K562 (cell line): Measurements from ENCODE around the gene PSD4. TPM values are rescaled to one million over a fixed set of nuclear protein-coding genes. Genes with fewer than 3 reads are reported as not detected.

ENCODE experiments used
- ATAC-seq: fragments of 200-7000 bp; cut with Tn5 transposase; 3 replicates; pipeline ENCODE4 v1.9.1; 2020; ENCODE audit warnings: moderate library complexity
- BruUV-seq: library from RNA; stranded (reverse); fragments of 400-500 nt; replicated peaks from 2 replicates; lab custom pipeline; 2021; lab: Mats Ljungman, UMichigan
- CTCF ChIA-PET: fragments of 300-600 bp; formaldehyde crosslinking; extraction: SDS; loops from one replicate; lab custom pipeline; 2021; ENCODE audit warnings: low intra/inter-chr PET ratio; lab: Yijun Ruan, JAX
- POLR2A ChIA-PET: fragments of 300-600, 350-650 bp; sonication (Branson Sonifier 250); formaldehyde crosslinking; extraction: SDS; loops from one replicate; lab custom pipeline; 2021; ENCODE audit warnings: antibody characterized with exemption, inconsistent platforms; lab: Yijun Ruan, JAX
- DNase-seq, 4 experiments: peaks; one replicate each; pipeline versions ENCODE4 v3.0.0 to v3.0.0-alpha.2; 2011 to 2018; ENCODE audit warnings: low spot score in 3 of 4, mixed read lengths in 3 of 4; ENCODE audit errors: extremely low read depth in 1 of 4
- FAIRE-seq: peaks from 2 replicates; lab custom pipeline; 2011; peaks lifted over from hg19 to GRCh38; lab: Jason Lieb, UNC
- H2AFZ ChIP-seq: 2 replicates; pipeline ENCODE4 v1.6.0; 2011; ENCODE audit warnings: low read depth, low read length, control low read depth, inconsistent platforms
- H3K27ac ChIP-seq: fragments of 200-600 bp; 3 replicates; pipeline ENCODE4 v1.8.0; 2011; ENCODE audit warnings: low read depth, mild to moderate bottlenecking, control low read depth, inconsistent platforms, low read length, moderate library complexity, mixed read lengths; ENCODE audit errors: extremely low read depth
- H3K27me3 ChIP-seq, 2 experiments: fragments of 300-600 bp in 1 of 2; 2 replicates in 1 of 2; 3 replicates in 1 of 2; pipeline versions ENCODE4 v1.6.0 to v1.8.0; 2011; ENCODE audit warnings: inconsistent platforms in 2 of 2, low read length in 2 of 2, mild to moderate bottlenecking in 1 of 2, mixed read lengths in 1 of 2, moderate library complexity in 1 of 2; ENCODE audit not compliant: control insufficient read depth in 2 of 2, insufficient read depth in 2 of 2
- H3K36me3 ChIP-seq: fragments of 300-600 bp; 3 replicates; pipeline ENCODE4 v1.8.0; 2011; ENCODE audit warnings: mild to moderate bottlenecking, low read length, inconsistent platforms; ENCODE audit not compliant: control insufficient read depth, insufficient read depth
- H3K4me1 ChIP-seq, 2 experiments: fragments of 200-600 bp in 1 of 2; replicated peaks in 1 of 2; 2 replicates in 1 of 2; 3 replicates in 1 of 2; pipeline versions ENCODE4 v1.5.1 to v1.8.0; 2011; ENCODE audit warnings: inconsistent platforms in 2 of 2, low read length in 2 of 2, mild to moderate bottlenecking in 1 of 2, mixed read lengths in 1 of 2, moderate library complexity in 1 of 2; ENCODE audit not compliant: control insufficient read depth in 2 of 2, insufficient read depth in 2 of 2
- H3K4me2 ChIP-seq: 2 replicates; pipeline ENCODE4 v1.6.1; 2011; ENCODE audit warnings: low read length, control low read depth, inconsistent platforms, mixed read lengths; ENCODE audit not compliant: insufficient read depth
- H3K4me3 ChIP-seq: fragments of 200-600 bp; sonication (generic), shearing (Covaris generic); 2 replicates; pipeline ENCODE4 v1.5.1; 2016; ENCODE audit warnings: control low read depth, inconsistent platforms
- H3K79me2 ChIP-seq: fragments of 200-600 bp; 3 replicates; pipeline ENCODE4 v1.8.0; 2011; ENCODE audit warnings: low read length, inconsistent platforms; ENCODE audit not compliant: control insufficient read depth, insufficient read depth
- H3K9ac ChIP-seq, 2 experiments: 2 replicates each; pipeline versions ENCODE4 v1.6.0 to v1.6.1; 2011; ENCODE audit warnings: low read depth in 2 of 2, low read length in 2 of 2, control low read depth in 1 of 2, inconsistent platforms in 1 of 2, mild to moderate bottlenecking in 1 of 2, mixed read lengths in 1 of 2; ENCODE audit not compliant: insufficient read depth in 1 of 2
- H3K9me1 ChIP-seq: one replicate; pipeline ENCODE4 v1.6.0; 2011; ENCODE audit warnings: inconsistent platforms, mild to moderate bottlenecking, low read length, moderate library complexity; ENCODE audit not compliant: control insufficient read depth, insufficient read depth
- H3K9me3 ChIP-seq: replicated peaks from 2 replicates; pipeline ENCODE4 v1.5.1; 2011; ENCODE audit warnings: low read depth, low read length, inconsistent platforms; ENCODE audit not compliant: control insufficient read depth, insufficient read depth
- H4K20me1 ChIP-seq: replicated peaks from 2 replicates; pipeline ENCODE4 v1.6.1; 2011; ENCODE audit warnings: low read length, inconsistent platforms, mixed read lengths; ENCODE audit not compliant: control insufficient read depth, insufficient read depth
- ADNP ChIP-seq: fragments of 200-800 bp; sonication (Bioruptor generic); IDR thresholded peaks from 2 replicates; pipeline ENCODE4 v1.6.1; 2016; ENCODE audit warnings: missing genetic modification characterization, missing compliant biosample characterization
- C11orf30 ChIP-seq: fragments of 450-650 bp; IDR thresholded peaks from 2 replicates; pipeline ENCODE4 v1.6.1; 2016; ENCODE audit warnings: low read depth, mild to moderate bottlenecking
- CBFB ChIP-seq: sonication (generic); formaldehyde crosslinking; IDR thresholded peaks from 2 replicates; pipeline ENCODE4 v1.4.0; 2020; ENCODE audit warnings: mild to moderate bottlenecking, missing genetic modification reagents
- ETV1 ChIP-seq: fragments of 450-650 bp; conservative IDR thresholded peaks from 2 replicates; pipeline ENCODE4 v1.6.1; 2016; ENCODE audit warnings: missing genetic modification characterization, control low read depth, low read depth, missing compliant biosample characterization
- KAT2B ChIP-seq: IDR thresholded peaks from one replicate; pipeline ENCODE4 v1.6.1; 2012; ENCODE audit warnings: low read depth, mild to moderate bottlenecking, control low read depth, inconsistent platforms, low read length, moderate library complexity
- MAFG ChIP-seq: fragments of 450-650 bp; conservative IDR thresholded peaks from 2 replicates; pipeline ENCODE4 v1.6.1; 2016; ENCODE audit warnings: missing genetic modification characterization, missing compliant biosample characterization
- NFE2 ChIP-seq: IDR thresholded peaks from 2 replicates; pipeline ENCODE4 v1.6.1; 2014; ENCODE audit warnings: antibody characterized with exemption, low read depth
- NFE2L1 ChIP-seq: fragments of 450-650 bp; IDR thresholded peaks from 2 replicates; pipeline ENCODE4 v1.6.1; 2016; ENCODE audit warnings: missing genetic modification characterization, low read depth, mild to moderate bottlenecking, missing compliant biosample characterization, moderate library complexity, borderline replicate concordance
- NR2C1 ChIP-seq, 2 experiments: fragments of 450-650 bp; IDR thresholded peaks; 2 replicates each; pipeline ENCODE4 v1.6.1; 2017; ENCODE audit warnings: mild to moderate bottlenecking in 2 of 2, antibody characterized with exemption in 1 of 2, inconsistent platforms in 1 of 2, missing compliant biosample characterization in 1 of 2, missing genetic modification characterization in 1 of 2
- PURB ChIP-seq: sonication (generic); formaldehyde crosslinking; IDR thresholded peaks from 2 replicates; pipeline ENCODE4 v1.9.0; 2021; ENCODE audit warnings: low read depth, mild to moderate bottlenecking, missing genetic modification reagents
- RFX5 ChIP-seq: IDR thresholded peaks from 2 replicates; pipeline ENCODE4 v1.6.1; 2011; ENCODE audit warnings: low read depth, mild to moderate bottlenecking, improper control_type of control experiment, low read length
- TRIM25 ChIP-seq: fragments of 450-650 bp; IDR thresholded peaks from 2 replicates; pipeline ENCODE4 v1.7.0; 2016; ENCODE audit warnings: borderline replicate concordance
- WHSC1 ChIP-seq: IDR thresholded peaks from one replicate; pipeline ENCODE4 v1.6.1; 2012; ENCODE audit warnings: low read length, control low read depth, inconsistent platforms
- ZNF224 ChIP-seq: sonication (generic); formaldehyde crosslinking; IDR thresholded peaks from 2 replicates; pipeline ENCODE4 v1.8.0; 2022; ENCODE audit warnings: mild to moderate bottlenecking, missing genetic modification reagents
- ZNF277 ChIP-seq: fragments of 250-450 bp; sonication (Bioruptor Pico); IDR thresholded peaks from 2 replicates; pipeline ENCODE4 v1.8.0; 2022; ENCODE audit warnings: inconsistent platforms, mild to moderate bottlenecking, moderate library complexity, borderline replicate concordance
- WGBS: fragments of 100-300 bp; shearing (Covaris generic); methylation state at CpG from one replicate; pipeline ENCODE4 v1.1.6; 2016; ENCODE audit warnings: low coverage, mixed read lengths; ENCODE audit not compliant: insufficient coverage; ENCODE audit errors: missing lambda C conversion rate; 5-methylcytosine and 5-hydroxymethylcytosine counted together
- in situ Hi-C: fragments of 300-500 bp; cut with MboI; formaldehyde crosslinking; loops from 4 replicates; pipeline ENCODE4 v1.15.0; 2018; ENCODE audit warnings: inconsistent platforms, mixed read lengths
- intact Hi-C: fragments of 100-400 bp; cut with micrococcal nuclease; formaldehyde crosslinking; loops from 2 replicates; pipeline ENCODE4 v1.14.2; 2022
- polyA plus RNA-seq, 8 experiments: library from polyadenylated mRNA; depleted of rRNA in 4 of 8; stranded (reverse) in 5 of 8; unstranded in 3 of 8; fragments of >200 nt; fragmentation: Nextera tagmentation in 2 of 8; fragmentation: Illumina TruSeq in 1 of 8; extraction: Ambion mirVana in 2 of 8; extraction: Trizol in 1 of 8; gene quantifications; 2 replicates each; pipeline versions ENCODE4 v1.2.1 to v1.2.3, GENCODE V29; 2011 to 2014; ENCODE audit warnings: inconsistent platforms in 1 of 8, missing spikeins in 1 of 8
- total RNA-seq, 7 experiments: library from RNA; depleted of rRNA in 6 of 7; stranded (reverse); fragments of >200 nt in 6 of 7; fragmentation: Illumina TruSeq in 2 of 7; extraction: Trizol in 2 of 7; gene quantifications; 2 replicates each; pipeline versions ENCODE4 v1.2.1 to v1.2.3, GENCODE V29; 2011 to 2021; ENCODE audit warnings: low replicate concordance in 1 of 7

PSD4 gene
- total and polyA plus RNA-seq, 9 of the 15 experiments (the other 6 are each of a cell fraction or from before 2014, with no cell fraction given) = 0.46 to 54.0 (median 20.8) TPM

- TF ChIP-seq NR2C1 (IDR thresholded peaks at IDR 0.05) = no peak; the same call in 1 of the 2 replicates
- peak; percentile 53; the same call in 1 of the 2 replicates for TF ChIP-seq NR2C1 (tag; IDR thresholded peaks at IDR 0.05)
- TF ChIP-seq ETV1 (tag) = no peak
- TF ChIP-seq, all 486 proteins: peak for 6
These were observed 46.3 kb downstream of the PSD4 start (continued) for GRCh38 chr2:113219889-113220641.

- Histone ChIP-seq H3K36me3 (no peaks in the 10 kb centered on the region), H3K9me3 (no peaks in the 10 kb centered on the region), H3K27ac (no peak overlapping the region), H3K79me2 (no peaks in the 10 kb centered on the region), H4K20me1 (no peaks in the 10 kb centered on the region), H3K4me2 (no peak overlapping the region), H3K27me3 (0 out of 5 replicates have a peak, but pooled peaks cover 0 to 4% of the 10 kb centered on the region in 2 experiments), H3K9ac (no peak overlapping the region), H3K4me1 (peaks cover 10% of the 10 kb centered on the region in 2 experiments; a peak in 4 of 5 replicates), H3K4me3 (no peak overlapping the region), H2AFZ (no peak overlapping the region; the same call in 1 of the 2 replicates), H3K9me1 (no peaks in the 10 kb centered on the region)
- in situ Hi-C loops (no loop called here), intact Hi-C loops (no loop called here)
- CTCF ChIA-PET = no interaction called here
- DNase-seq = no peak
- no peak for FAIRE-seq
- POLR2A ChIA-PET = interaction anchor here (0.6 to 1.7 kb wide), 7 partner anchors 10 to 101 kb away, joined by 3 to 7 read pairs (median 3); no protein-coding TSS in a partner anchor
- ATAC-seq = no peak
- WGBS = 51% methylated on average over 6 of the region's 6 CpGs
- BruUV-seq = no TSS peak
- TF ChIP-seq ZNF224 (CRISPR knock-in tag) (no peak), NFE2L1 (tag) (no peak), MAFG (tag) (0 out of 2 replicates have a peak, but pooled peaks have one; percentile 33), WHSC1 (no peak), TRIM25 (no peak), ADNP (tag) (peak; percentile 63; the same call in 1 of the 2 replicates), PURB (no peak), C11orf30 (peak; percentile 31; the same call in 1 of the 2 replicates), KAT2B (no peak), RFX5 (no peak), CBFB (CRISPR knock-in tag) (no peak), NFE2 (peak; percentile 52), ZNF277 (CRISPR knock-in tag) (no peak)
These were observed 47.4 kb downstream of the PSD4 start for GRCh38 chr2:113220970-113221708.
